Calu3 (cell line): ENCODE measurements around the gene CD164L2. TPM values are rescaled to one million over a fixed set of nuclear protein-coding genes. Genes with fewer than 3 reads are reported as not detected.

ENCODE experiments used
- BruUV-seq: library from RNA; stranded (reverse); fragments of 400-500 nt; replicated peaks from 2 replicates; lab custom pipeline; 2021; lab: Mats Ljungman, UMichigan
- CTCF ChIA-PET: fragments of 300-600 bp; sonication (Branson Sonifier 250); formaldehyde crosslinking; loops from one replicate; lab custom pipeline; 2022; ENCODE audit warnings: antibody characterized with exemption; lab: Charles Lee
- DNase-seq: peaks from one replicate; pipeline ENCODE4 v3.0.0; 2022
- H3K27ac Mint-ChIP-seq: one replicate; pipeline ENCODE4 v1.8.0; 2022; ENCODE audit warnings: mixed read lengths; ENCODE audit not compliant: unreplicated experiment
- H3K27me3 Mint-ChIP-seq: one replicate; pipeline ENCODE4 v1.8.0; 2022; ENCODE audit warnings: mixed read lengths; ENCODE audit not compliant: unreplicated experiment
- H3K36me3 Mint-ChIP-seq: one replicate; pipeline ENCODE4 v1.8.0; 2022; ENCODE audit warnings: mild to moderate bottlenecking, moderate library complexity, mixed read lengths; ENCODE audit not compliant: insufficient read depth, unreplicated experiment
- H3K4me1 Mint-ChIP-seq: one replicate; pipeline ENCODE4 v1.8.0; 2022; ENCODE audit warnings: mild to moderate bottlenecking, low read depth, mixed read lengths; ENCODE audit not compliant: unreplicated experiment
- H3K4me3 Mint-ChIP-seq: one replicate; pipeline ENCODE4 v1.8.0; 2022; ENCODE audit warnings: mild to moderate bottlenecking, low read depth, moderate library complexity, mixed read lengths; ENCODE audit not compliant: unreplicated experiment
- H3K9me3 Mint-ChIP-seq: one replicate; pipeline ENCODE4 v1.8.0; 2022; ENCODE audit warnings: low read depth, mixed read lengths; ENCODE audit not compliant: unreplicated experiment
- intact Hi-C: fragments of 100-400 bp; cut with micrococcal nuclease; formaldehyde crosslinking; loops from one replicate; pipeline ENCODE4 v1.10.0; 2022; ENCODE audit not compliant: unreplicated experiment
- total RNA-seq: library from RNA; stranded (reverse); gene quantifications from 2 replicates; pipeline ENCODE4 v1.2.3, GENCODE V29; 2022
- TF ChIP-seq, protein P1 (sequence below): fragments of 200-600 bp; IDR thresholded peaks from one replicate; pipeline ENCODE4 v1.8.0; 2022; ENCODE audit warnings: antibody characterized with exemption; ENCODE audit not compliant: unreplicated experiment

CD164L2 gene
- total RNA-seq, 1 experiment from 2014 or later, result not detected

GRCh38 chr1:27397110-27397509 lies 14.0 kb upstream of the CD164L2 start:
- DNase-seq, result no peak
- BruUV-seq, result no TSS peak
- Mint-ChIP-seq H3K27me3 (peaks cover 6% of the 10 kb centered on the region), H3K27ac (no peak overlapping the region), H3K4me1 (peaks cover 5% of the 10 kb centered on the region), H3K36me3 (peaks cover 33% of the 10 kb centered on the region), H3K4me3 (no peak overlapping the region), H3K9me3 (no peaks in the 10 kb centered on the region)
- TF ChIP-seq, protein P1, sequence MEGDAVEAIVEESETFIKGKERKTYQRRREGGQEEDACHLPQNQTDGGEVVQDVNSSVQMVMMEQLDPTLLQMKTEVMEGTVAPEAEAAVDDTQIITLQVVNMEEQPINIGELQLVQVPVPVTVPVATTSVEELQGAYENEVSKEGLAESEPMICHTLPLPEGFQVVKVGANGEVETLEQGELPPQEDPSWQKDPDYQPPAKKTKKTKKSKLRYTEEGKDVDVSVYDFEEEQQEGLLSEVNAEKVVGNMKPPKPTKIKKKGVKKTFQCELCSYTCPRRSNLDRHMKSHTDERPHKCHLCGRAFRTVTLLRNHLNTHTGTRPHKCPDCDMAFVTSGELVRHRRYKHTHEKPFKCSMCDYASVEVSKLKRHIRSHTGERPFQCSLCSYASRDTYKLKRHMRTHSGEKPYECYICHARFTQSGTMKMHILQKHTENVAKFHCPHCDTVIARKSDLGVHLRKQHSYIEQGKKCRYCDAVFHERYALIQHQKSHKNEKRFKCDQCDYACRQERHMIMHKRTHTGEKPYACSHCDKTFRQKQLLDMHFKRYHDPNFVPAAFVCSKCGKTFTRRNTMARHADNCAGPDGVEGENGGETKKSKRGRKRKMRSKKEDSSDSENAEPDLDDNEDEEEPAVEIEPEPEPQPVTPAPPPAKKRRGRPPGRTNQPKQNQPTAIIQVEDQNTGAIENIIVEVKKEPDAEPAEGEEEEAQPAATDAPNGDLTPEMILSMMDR, result no peak
- CTCF ChIA-PET, result interaction anchor here (0.6 to 1.1 kb wide), 3 partner anchors 96 to 240 kb away, joined by 3 read pairs; no protein-coding TSS in a partner anchor
- intact Hi-C loops, result no loop called here

DNA sequence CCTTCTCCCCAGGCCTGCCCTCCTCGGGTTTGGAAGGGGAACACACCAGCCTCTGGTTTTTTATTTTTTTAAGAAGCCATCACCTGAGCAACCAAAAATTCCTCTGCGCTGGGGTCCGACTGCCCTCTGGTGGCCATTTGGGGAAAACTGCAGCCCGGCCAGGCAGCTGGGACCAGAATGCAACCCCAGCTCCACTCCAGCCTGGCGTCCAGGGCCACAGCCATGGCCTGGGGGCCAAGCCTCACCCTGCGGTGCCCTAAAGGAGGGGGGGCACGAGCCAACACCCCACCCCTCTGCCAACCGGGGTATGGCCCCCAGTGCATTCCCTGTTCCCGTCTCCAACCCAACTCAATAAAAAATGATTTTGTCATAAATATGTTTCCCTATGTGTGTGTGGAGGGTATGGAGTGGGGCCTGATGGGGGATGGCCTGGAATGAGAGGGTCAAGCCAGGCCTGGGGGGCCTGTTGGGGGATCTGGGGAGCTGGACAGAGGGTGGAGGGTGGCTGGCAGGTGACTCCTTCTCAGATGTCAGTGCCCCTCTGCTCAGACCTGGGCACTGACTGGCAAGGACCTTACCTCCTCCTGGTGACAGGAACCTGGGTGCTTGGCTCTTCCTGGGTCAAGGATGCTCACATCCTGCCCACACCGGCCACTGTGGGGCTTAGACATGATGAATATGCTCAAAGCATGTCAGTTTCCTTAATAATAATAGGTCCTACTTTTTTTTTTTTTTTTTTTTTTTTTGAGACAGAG lies 12.5 kb upstream of the CD164L2 start:
- peaks cover 38% of the 10 kb centered on the region for H3K36me3 Mint-ChIP-seq
- no TSS peak for BruUV-seq

GRCh38 chr1:27394925-27395324 lies 11.8 kb upstream of the CD164L2 start:
- Mint-ChIP-seq H3K27ac (no peak overlapping the region), H3K27me3 (peaks cover 27% of the 10 kb centered on the region), H3K9me3 (no peaks in the 10 kb centered on the region), H3K4me3 (no peak overlapping the region), H3K4me1 (peaks cover 11% of the 10 kb centered on the region), H3K36me3 (peaks cover 34% of the 10 kb centered on the region)
- BruUV-seq, result TSS peak; percentile 86
- intact Hi-C loops, result no loop called here
- CTCF ChIA-PET, result interaction anchor here (0.6 to 1.7 kb wide), 10 partner anchors 27 to 254 kb away, joined by 3 to 10 read pairs (median 4); partner anchors contain the start of gene MAP3K6
- DNase-seq, result no peak
- TF ChIP-seq, protein P1, result no peak

More for the DNA sequence above, 12.5 kb upstream of the CD164L2 start:
- peak; percentile 75 for DNase-seq
- no peak overlapping the region for H3K4me3 Mint-ChIP-seq
- H3K4me1 Mint-ChIP-seq, result peaks cover 11% of the 10 kb centered on the region
- peaks cover 20% of the 10 kb centered on the region for H3K27me3 Mint-ChIP-seq
- CTCF ChIA-PET, result interaction anchor here (0.6 to 1.7 kb wide), 9 partner anchors 27 to 253 kb away, joined by 3 to 10 read pairs (median 5); partner anchors contain the start of gene MAP3K6
- intact Hi-C loops, result no loop called here
- no peak overlapping the region for H3K27ac Mint-ChIP-seq
- no peaks in the 10 kb centered on the region for H3K9me3 Mint-ChIP-seq
- TF ChIP-seq, protein P1, result peak; percentile 81

GRCh38 chr1:27394282-27394658 lies 11.1 kb upstream of the CD164L2 start:
- DNase-seq, result no peak
- intact Hi-C loops, result no loop called here
- CTCF ChIA-PET, result interaction anchor here (0.7 to 1.7 kb wide), 7 partner anchors 26 to 255 kb away, joined by 3 to 10 read pairs (median 4); partner anchors contain the start of gene MAP3K6
- TF ChIP-seq, protein P1, result no peak
- peaks cover 34% of the 10 kb centered on the region for H3K36me3 Mint-ChIP-seq
- BruUV-seq, result no TSS peak
- H3K4me3 Mint-ChIP-seq, result no peak overlapping the region
- H3K27me3 Mint-ChIP-seq, result peaks cover 30% of the 10 kb centered on the region
- H3K9me3 Mint-ChIP-seq, result no peaks in the 10 kb centered on the region
- H3K27ac Mint-ChIP-seq, result no peak overlapping the region
- peaks cover 11% of the 10 kb centered on the region for H3K4me1 Mint-ChIP-seq
